ENCODE results near the gene RHPN2.

DNA sequence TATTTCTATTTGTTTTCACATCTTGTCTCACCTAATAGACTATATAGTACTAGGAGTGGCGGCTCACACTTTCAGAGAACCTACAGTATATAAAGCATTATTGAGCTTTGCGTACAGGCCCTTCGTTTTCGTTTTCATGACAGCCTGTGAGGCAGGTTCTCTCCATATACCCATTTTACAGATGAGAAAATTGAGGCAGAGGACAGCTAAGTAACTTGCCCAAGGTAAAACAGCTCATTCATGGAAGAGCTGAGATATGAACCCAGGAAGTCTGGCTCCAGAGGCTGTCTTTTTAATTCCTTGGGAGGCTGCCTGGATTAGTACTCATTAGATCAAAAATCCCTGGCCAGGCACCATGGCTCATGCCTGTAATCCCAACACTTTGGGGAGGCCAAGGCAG lies 63.8 kb downstream of the RHPN2 start:
- TF ChIP-seq, protein P1, sequence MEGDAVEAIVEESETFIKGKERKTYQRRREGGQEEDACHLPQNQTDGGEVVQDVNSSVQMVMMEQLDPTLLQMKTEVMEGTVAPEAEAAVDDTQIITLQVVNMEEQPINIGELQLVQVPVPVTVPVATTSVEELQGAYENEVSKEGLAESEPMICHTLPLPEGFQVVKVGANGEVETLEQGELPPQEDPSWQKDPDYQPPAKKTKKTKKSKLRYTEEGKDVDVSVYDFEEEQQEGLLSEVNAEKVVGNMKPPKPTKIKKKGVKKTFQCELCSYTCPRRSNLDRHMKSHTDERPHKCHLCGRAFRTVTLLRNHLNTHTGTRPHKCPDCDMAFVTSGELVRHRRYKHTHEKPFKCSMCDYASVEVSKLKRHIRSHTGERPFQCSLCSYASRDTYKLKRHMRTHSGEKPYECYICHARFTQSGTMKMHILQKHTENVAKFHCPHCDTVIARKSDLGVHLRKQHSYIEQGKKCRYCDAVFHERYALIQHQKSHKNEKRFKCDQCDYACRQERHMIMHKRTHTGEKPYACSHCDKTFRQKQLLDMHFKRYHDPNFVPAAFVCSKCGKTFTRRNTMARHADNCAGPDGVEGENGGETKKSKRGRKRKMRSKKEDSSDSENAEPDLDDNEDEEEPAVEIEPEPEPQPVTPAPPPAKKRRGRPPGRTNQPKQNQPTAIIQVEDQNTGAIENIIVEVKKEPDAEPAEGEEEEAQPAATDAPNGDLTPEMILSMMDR (IDR thresholded peaks at IDR 0.05) = no peak
- TF ChIP-seq POLR2A (IDR thresholded peaks at IDR 0.05) (no peak), POLR2AphosphoS5 (IDR thresholded peaks at IDR 0.05) (no peak)

Measured in breast epithelium (tissue), 3 donors.